ENCODE data around the gene BANK1.

BANK1 gene

DNA sequence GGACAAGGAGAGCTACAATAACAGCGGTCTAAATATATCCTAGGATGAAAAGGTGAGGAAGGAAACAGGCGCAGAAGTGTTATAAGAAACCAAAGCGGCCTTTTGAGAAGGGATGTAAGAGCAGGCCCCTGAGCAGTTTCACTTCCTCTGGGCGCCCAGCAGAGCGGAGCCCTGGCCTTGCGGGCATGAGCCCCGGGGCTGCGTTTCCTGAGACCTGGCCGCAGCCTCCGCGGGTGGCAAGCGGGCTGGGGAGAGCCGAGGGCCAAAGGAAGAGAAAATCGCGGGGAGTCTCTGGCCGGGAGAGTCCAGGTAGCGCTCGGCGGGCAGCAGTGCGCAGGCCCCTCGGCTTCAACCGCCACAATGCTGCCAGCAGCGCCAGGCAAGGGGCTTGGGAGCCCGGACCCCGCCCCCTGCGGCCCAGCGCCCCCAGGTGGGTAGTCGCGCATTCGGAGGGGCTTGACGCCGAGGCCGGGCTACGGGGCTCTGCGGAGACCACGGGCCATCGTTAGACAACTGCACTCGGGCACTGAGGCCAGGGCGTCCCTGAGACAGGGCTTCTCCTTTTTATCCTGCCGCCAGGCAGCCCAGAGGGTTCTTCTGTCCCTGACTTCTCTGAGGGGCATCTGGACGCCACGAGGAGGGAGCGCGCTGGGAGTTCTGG, at the start of gene BANK1:
TSS of gene BANK1 (plus strand) at position 210 of the 661 bp plus-strand sequence. CDS start at position 361, 151 bp downstream.
- DNase-seq (ENCODE audit: low read depth in 1 of 2, low spot score in 1 of 2), result peak in 1 of 2 donors; percentile 0

DNA sequence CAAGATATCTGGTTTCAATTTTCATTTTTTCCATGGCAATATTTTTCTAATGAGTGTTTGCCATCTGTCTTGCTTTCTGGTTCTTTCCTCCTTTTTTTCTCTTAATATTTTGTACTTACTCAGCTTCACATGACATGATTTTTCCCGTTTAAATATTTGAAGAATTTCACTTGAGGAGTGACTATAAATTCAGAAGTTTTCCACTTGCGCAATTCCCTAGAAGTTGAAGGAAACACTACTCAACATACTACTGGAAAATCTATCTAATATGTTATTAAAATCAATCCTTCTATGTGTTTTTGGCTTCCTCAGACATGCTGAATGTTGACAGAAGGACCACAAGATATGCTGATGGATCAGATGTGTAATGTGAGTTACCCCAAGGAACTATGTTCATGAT, 36.8 kb upstream of the BANK1 start:
- no peak for DNase-seq (ENCODE audit: low read depth in 1 of 2, low spot score in 1 of 2)

DNA sequence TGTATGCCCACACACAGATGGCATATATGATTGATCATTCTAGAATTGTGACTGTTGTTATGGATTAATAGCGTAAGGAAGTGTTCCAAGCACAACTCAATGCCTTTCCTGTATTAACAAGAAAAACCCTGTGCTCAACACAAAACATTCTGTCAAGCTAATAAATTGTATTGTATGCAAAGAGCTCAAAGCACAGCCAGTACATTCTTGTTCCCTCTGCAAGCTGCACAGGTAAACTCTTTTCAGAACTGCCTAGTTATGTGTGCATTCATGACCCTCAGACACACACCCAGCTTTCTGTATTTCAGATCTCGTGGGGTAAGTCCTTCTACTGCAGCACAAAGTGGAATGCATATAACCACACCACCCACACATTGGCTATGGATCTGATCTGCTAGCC, 34.3 kb upstream of the BANK1 start:
- no peak for DNase-seq (ENCODE audit: low read depth in 1 of 2, low spot score in 1 of 2)

DNA sequence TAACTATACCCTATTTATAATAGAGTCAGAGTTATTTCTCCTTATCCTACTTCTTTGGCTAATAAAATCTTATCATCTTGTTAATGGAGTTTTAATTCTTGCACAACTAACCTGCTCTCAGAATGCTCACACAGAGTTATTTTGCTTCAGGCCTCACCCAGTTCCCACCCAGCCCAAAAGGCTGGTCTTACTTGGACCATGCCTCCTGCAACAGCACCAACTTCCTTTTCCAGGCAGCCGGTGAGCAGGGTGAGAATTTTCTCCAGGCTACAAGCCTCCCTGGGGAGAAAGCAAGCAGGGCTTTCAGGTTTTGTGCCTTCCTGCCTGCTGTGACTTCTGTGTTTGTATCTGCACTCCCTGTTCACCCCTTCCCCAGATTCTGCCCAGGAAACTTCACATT, 29.1 kb upstream of the BANK1 start:
- no peak for DNase-seq (ENCODE audit: low read depth in 1 of 2, low spot score in 1 of 2)

DNA sequence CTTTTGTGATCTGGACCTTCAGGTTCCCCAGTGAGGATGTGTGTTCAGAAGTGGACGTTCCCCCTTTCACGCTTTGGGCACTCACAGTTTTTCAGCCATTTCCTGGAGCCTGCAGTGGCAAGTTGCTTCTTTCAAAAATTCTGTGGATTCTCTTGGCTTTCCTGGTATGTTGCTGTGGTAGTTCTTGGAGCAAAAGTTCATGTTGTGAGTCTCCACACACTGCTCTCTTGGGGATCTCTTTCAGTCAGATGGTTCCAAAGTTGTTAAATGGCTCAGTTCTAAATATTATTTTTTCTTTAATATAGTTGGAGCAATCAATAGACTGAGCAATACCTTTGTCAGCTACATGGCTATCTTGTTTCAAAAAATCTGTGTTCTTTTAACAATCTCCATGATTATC, 28.5 kb upstream of the BANK1 start:
- no peak for DNase-seq (ENCODE audit: low read depth in 1 of 2, low spot score in 1 of 2)

GRCh38 chr4:101762534-101762933, 28.0 kb upstream of the BANK1 start:
- no peak for DNase-seq (ENCODE audit: low read depth in 1 of 2, low spot score in 1 of 2)

DNA sequence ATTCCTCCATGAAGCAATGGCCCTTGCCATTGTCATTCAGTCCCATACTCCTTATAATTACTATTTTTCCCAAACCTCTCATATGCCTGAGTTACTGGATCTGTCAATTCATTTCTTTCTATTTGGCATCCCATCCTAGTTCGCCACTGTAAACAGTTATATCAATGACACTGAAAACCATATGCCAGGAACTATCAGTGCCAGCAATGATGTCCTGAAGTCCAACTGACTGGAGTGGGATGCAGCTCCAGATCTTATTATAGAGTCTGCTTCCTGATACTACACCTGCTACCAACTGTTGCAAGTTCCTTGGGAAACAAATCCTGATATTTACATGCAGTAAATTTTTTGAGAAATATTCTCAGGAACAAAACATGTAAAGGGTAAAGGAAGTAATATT, 27.0 kb upstream of the BANK1 start:
- DNase-seq (ENCODE audit: low read depth in 1 of 2, low spot score in 1 of 2), result no peak

DNA sequence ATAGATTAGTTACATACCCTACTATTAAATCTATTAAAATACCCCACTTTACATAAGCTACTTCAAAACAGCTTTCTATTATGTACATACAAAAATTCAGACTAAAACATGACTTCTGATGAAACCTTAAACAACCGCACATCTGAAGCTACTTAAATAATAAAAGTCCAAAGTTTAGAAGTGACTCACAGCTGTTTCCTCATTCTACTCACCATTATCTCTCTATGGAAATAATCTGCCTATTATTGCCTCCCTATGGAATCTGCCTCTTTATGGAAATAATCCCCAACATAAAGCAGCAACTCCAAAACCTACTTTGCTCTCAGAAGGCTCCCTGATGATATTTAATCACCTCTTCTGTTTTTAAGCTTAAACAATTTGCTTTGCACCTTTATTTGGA, 15.7 kb upstream of the BANK1 start:
- DNase-seq (ENCODE audit: low read depth in 1 of 2, low spot score in 1 of 2), result no peak

DNA sequence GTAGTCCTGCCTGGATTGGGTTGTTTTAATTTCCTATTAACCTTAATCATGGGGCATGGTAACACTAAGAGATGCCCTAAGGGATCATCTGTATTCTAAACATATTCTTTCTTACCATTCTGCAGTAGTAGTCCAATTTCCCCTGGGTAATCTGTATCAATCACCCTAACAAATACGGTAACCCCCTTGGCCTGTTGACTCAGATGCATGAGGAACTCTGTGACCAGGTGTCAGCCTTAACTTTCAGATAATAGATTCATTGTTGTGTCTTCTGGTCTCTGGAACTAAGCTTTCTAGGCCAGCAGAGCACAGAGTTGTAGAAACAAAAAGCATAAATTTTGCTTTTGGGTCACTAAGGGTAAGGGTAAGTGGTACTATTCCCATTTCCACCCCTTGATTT, 13.1 kb upstream of the BANK1 start:
- DNase-seq (ENCODE audit: low read depth in 1 of 2, low spot score in 1 of 2), result no peak

DNA sequence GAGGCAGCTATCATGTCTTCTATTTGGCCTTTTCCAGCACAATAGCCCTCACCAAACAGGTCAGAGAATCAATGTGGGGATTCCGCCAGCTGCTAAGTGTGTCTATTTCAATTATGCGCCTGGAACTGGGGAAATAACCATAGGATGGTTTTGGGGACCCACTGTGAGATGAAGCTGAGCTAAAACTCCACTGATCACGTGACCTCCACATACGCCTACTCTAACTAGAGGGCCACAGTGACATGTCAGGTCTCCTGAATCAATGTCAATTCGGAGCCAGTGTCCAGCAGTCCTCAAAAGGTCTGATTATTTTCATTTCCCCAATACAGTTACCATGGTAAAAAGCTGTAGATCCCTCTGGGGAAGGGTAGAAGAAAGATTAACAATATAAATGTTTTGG, 10.2 kb upstream of the BANK1 start:
- no peak for DNase-seq (ENCODE audit: low read depth in 1 of 2, low spot score in 1 of 2)

DNA sequence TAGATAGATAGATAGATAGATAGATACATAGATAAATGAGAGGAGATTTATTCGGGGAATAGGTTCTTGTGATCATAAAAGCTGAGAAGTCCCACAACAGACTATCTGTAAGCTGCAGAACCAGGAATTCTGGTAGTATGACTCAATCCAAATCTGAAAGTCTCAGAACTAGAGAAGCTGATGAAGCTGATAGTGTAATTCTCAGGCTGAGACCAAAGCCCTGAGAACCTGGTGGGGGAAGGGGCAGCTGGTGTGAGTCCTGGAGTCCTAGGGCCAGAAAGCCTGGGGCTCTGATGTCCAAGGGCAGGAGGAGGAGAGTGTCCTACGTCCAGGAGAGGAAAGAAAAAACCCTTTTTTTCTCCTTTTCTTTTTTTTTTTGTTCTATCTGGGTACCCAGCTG, 8.0 kb upstream of the BANK1 start:
- DNase-seq (ENCODE audit: low read depth in 1 of 2, low spot score in 1 of 2), result no peak

- DNase-seq (ENCODE audit: low read depth in 1 of 2, low spot score in 1 of 2), result no peak
Observed at GRCh38 chr4:101784957-101785356, 5.6 kb upstream of the BANK1 start.

- no peak for DNase-seq (ENCODE audit: low read depth in 1 of 2, low spot score in 1 of 2)
Observed at GRCh38 chr4:101785486-101785885, 5.0 kb upstream of the BANK1 start.

GRCh38 chr4:101787701-101788316, 2.7 kb upstream of the BANK1 start:
- no peak for DNase-seq (ENCODE audit: low read depth in 1 of 2, low spot score in 1 of 2)

GRCh38 chr4:101791182-101791558, 640 bp downstream of the BANK1 start:
- DNase-seq (ENCODE audit: low read depth in 1 of 2, low spot score in 1 of 2), result no peak

DNA sequence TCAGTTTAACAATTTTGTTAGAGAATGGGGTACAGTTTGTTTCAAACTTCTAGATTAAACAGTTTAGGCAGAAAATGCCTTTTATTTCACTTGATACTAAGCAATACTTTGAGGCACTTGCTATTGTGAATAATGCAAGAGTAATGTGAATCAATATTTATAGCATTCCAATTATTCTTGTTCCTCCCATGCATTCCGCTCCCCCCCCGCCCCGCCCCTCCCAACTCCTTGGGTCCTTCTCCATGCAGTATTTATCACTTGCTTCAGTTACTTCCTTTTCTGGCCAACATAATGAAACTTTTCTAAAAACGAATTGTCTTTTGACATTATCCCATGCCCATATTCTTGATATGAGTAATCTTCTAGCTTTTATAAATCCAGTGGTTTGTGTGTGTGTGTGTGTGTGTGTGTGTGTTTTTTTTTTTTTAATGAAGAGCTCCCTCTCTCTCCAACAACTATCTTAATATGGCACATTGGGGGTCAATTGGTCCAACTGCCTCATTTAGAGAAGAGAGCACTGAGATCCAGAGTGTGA, 1.6 kb downstream of the BANK1 start:
- DNase-seq (ENCODE audit: low read depth in 1 of 2, low spot score in 1 of 2), result no peak

- no peak for DNase-seq (ENCODE audit: low read depth in 1 of 2, low spot score in 1 of 2)
Observed at GRCh38 chr4:101793397-101793796, 2.9 kb downstream of the BANK1 start.

DNA sequence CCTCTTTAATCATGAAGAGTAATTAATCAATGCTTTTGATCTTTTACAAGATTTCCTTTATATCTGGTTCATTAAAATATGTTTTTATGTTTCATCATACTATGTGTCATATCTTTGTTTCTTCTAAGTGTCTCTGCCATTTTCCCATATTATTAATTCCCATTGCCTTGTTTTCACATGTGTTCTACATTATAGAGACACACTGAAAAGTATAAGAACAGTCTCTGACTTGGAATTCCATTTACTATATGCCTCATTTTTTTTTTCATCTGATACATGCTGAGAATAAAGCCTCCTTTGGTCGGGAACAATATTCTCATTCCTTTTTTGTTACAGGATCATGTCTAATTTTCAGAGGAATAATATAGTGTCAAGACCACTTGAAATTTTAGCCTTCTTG, 4.3 kb downstream of the BANK1 start:
- DNase-seq (ENCODE audit: low read depth in 1 of 2, low spot score in 1 of 2), result no peak

DNA sequence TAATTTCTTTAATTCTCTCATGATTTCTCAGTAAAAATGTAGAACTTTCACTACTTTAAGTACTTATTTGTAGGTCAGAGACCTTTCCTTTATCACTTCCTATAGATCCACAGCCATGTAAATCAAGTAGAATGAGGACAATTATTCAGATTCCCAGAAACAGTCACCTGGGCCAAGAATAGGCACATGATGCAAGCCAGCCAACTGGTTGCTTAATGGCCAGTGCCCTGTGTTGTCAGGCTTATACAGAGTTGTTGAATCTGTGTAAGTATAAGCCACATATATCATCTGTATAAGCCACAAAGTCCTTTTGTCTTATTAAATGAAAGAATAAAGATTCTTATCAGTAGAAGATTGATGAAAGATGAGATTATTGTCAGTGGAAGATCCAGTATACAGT, 5.2 kb downstream of the BANK1 start:
- no peak for DNase-seq (ENCODE audit: low read depth in 1 of 2, low spot score in 1 of 2)

DNA sequence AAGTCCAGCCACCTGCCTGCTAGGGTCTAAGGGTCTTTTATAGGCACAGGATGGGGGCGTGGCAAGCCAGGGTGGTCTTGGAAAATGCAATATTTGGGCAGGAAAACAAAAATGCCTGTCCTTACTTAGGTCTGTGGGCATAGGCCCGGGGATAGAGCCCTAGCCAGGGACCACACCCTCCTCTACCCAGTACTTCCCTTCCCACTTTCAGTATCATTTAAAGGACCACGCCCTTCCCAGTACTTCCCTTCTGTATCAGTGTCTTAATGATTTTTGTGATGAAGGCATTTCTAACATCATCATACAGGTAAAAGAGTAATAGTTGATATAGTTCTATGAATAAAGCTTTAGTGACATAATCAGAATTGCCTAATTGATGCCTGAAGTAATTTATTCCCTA, 11.4 kb downstream of the BANK1 start:
- no peak for DNase-seq (ENCODE audit: low read depth in 1 of 2, low spot score in 1 of 2)

DNA sequence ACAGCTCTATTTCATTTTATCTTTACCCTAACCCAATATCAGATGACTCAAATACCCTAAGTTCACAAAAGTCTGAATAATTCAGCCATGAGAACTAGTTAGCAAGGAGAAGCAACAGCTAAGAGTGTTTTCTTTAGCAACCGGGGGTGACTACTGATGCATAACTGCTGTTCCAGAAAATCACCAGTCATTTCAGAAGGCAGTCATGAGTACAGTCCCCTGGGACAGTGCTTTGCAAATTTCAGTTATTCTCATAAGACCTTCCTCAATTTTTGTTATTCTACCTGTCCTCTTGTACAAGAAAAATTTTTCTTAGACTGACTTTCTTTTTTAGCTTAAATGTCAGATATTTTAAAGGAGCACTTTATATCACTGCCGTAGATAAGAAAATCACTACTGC, 16.4 kb downstream of the BANK1 start:
- DNase-seq (ENCODE audit: low read depth in 1 of 2, low spot score in 1 of 2), result no peak

DNA sequence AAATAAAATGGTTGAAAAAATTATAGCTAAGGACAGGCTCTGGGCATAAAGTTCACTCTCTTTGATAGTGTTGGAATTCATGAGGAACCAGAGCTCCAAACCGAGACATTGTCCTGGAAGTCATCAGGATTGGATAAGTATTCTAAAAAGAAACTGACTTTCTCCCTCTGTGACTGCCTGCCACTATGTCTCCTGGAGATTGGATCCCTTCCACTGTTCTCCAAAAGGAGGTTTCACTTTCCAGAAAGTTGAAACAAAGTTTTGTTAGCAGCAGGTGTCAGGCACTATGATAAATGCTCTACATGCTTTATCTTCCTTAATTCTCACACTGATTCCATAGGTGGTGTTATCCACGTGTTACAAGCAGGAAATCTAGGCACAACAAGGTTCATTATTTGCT, 16.8 kb downstream of the BANK1 start:
- no peak for DNase-seq (ENCODE audit: low read depth in 1 of 2, low spot score in 1 of 2)

- no peak for DNase-seq (ENCODE audit: low read depth in 1 of 2, low spot score in 1 of 2)
Observed at GRCh38 chr4:101813604-101814003, 23.1 kb downstream of the BANK1 start.

Measured in stimulated activated CD4-positive, alpha-beta T cell treated with anti-CD3 and anti-CD28 coated beads, Interleukin-15, amount 100 ng/mL, for 1 hour (primary cell).